ENCODE data around the gene OR10H1.
"Not testable (repeated sequence)": the region's sequence is repeated elsewhere in the genome, so short reads cannot be mapped to it uniquely, and the experiment has no call there.

Gene OR10H1

GRCh38 chr19:15829306-15829698, 13.8 kb upstream of the OR10H1 start:
- DNase-seq (ENCODE audit: extremely low read depth in 1 of 2, low read depth in 1 of 2) = no peak

GRCh38 chr19:15828611-15829305, 13.3 kb upstream of the OR10H1 start:
- DNase-seq (ENCODE audit: extremely low read depth in 1 of 2, low read depth in 1 of 2) = not testable (repeated sequence)

- no peak for DNase-seq (ENCODE audit: extremely low read depth in 1 of 2, low read depth in 1 of 2)
Observed at GRCh38 chr19:15828121-15828610, 12.7 kb upstream of the OR10H1 start.

- no peak for DNase-seq (ENCODE audit: extremely low read depth in 1 of 2, low read depth in 1 of 2)
Observed at GRCh38 chr19:15825753-15826152, 10.3 kb upstream of the OR10H1 start.

- no peak for DNase-seq (ENCODE audit: extremely low read depth in 1 of 2, low read depth in 1 of 2)
Observed at GRCh38 chr19:15820646-15821045, 5.2 kb upstream of the OR10H1 start.

GRCh38 chr19:15813916-15814315, 1.5 kb downstream of the OR10H1 start:
- no peak for DNase-seq (ENCODE audit: extremely low read depth in 1 of 2, low read depth in 1 of 2)

GRCh38 chr19:15812060-15812722, 3.3 kb downstream of the OR10H1 start:
- DNase-seq (ENCODE audit: extremely low read depth in 1 of 2, low read depth in 1 of 2) = peak; percentile 1 to 13

- no peak for DNase-seq (ENCODE audit: extremely low read depth in 1 of 2, low read depth in 1 of 2)
Observed at GRCh38 chr19:15811476-15811875, 4.0 kb downstream of the OR10H1 start.

GRCh38 chr19:15810335-15810734, 5.1 kb downstream of the OR10H1 start:
- DNase-seq (ENCODE audit: extremely low read depth in 1 of 2, low read depth in 1 of 2) = no peak

GRCh38 chr19:15794279-15794678, 21.2 kb downstream of the OR10H1 start:
- not testable (repeated sequence) for DNase-seq (ENCODE audit: extremely low read depth in 1 of 2, low read depth in 1 of 2)

GRCh38 chr19:15790096-15790495, 25.4 kb downstream of the OR10H1 start:
- DNase-seq (ENCODE audit: extremely low read depth in 1 of 2, low read depth in 1 of 2) = no peak

GRCh38 chr19:15788594-15789270, 26.7 kb downstream of the OR10H1 start:
- DNase-seq (ENCODE audit: extremely low read depth in 1 of 2, low read depth in 1 of 2) = no peak

GRCh38 chr19:15787611-15788155, 27.8 kb downstream of the OR10H1 start, which contains the start of gene OR10H5:
Gene OR10H5 (plus strand): TSS chr19:15787661. CDS start chr19:15794049, 6,388 bp downstream.
- no peak for DNase-seq (ENCODE audit: extremely low read depth in 1 of 2, low read depth in 1 of 2)

GRCh38 chr19:15782896-15783295, 32.6 kb downstream of the OR10H1 start:
- DNase-seq (ENCODE audit: extremely low read depth in 1 of 2, low read depth in 1 of 2) = not testable (repeated sequence)

GRCh38 chr19:15782211-15782610, 33.3 kb downstream of the OR10H1 start:
- DNase-seq (ENCODE audit: extremely low read depth in 1 of 2, low read depth in 1 of 2) = no peak

GRCh38 chr19:15781661-15782060, 33.8 kb downstream of the OR10H1 start:
- no peak for DNase-seq (ENCODE audit: extremely low read depth in 1 of 2, low read depth in 1 of 2)

GRCh38 chr19:15780610-15781418, 34.6 kb downstream of the OR10H1 start:
- DNase-seq (ENCODE audit: extremely low read depth in 1 of 2, low read depth in 1 of 2) = no peak

- no peak for DNase-seq (ENCODE audit: extremely low read depth in 1 of 2, low read depth in 1 of 2)
Observed at GRCh38 chr19:15779756-15780476, 35.5 kb downstream of the OR10H1 start.

- no peak for DNase-seq (ENCODE audit: extremely low read depth in 1 of 2, low read depth in 1 of 2)
Observed at GRCh38 chr19:15776991-15777970, 38.2 kb downstream of the OR10H1 start.
